Spleen (tissue), 11 donors: ENCODE data around the gene MMP1. TPM values are rescaled to one million over a fixed set of nuclear protein-coding genes. Genes with fewer than 3 reads are reported as not detected.

Experiments used
- DNase-seq: peaks from one replicate; pipeline ENCODE4 v3.0.0-alpha.2; 2020
- H3K27ac ChIP-seq, 8 donors: fragments of 200-600 bp; sonication (generic) in 7 of 8; 1 replicate in 4 of 8; 2 replicates in 4 of 8; pipeline versions ENCODE4 v1.5.0 to v1.8.0; 2016 to 2021; ENCODE audit warnings: inconsistent platforms in 4 of 8, mild to moderate bottlenecking in 4 of 8, moderate library complexity in 1 of 8
- H3K27me3 ChIP-seq, 7 donors: fragments of 200-600 bp; sonication (generic) in 6 of 7; replicated peaks in 1 of 7; 1 replicate in 4 of 7; 2 replicates in 3 of 7; pipeline versions ENCODE4 v1.5.0 to v1.8.0; 2016 to 2021; ENCODE audit warnings: inconsistent platforms in 3 of 7, mild to moderate bottlenecking in 1 of 7
- H3K36me3 ChIP-seq, 6 donors: fragments of 200-600 bp; sonication (generic) in 5 of 6; 1 replicate in 4 of 6; 2 replicates in 2 of 6; pipeline versions ENCODE4 v1.5.0 to v1.8.0; 2016 to 2021; ENCODE audit warnings: inconsistent platforms in 2 of 6
- H3K4me1 ChIP-seq, 6 donors: fragments of 200-600 bp; sonication (generic) in 5 of 6; 1 replicate in 3 of 6; 2 replicates in 3 of 6; pipeline versions ENCODE4 v1.5.0 to v1.8.0; 2016 to 2021; ENCODE audit warnings: inconsistent platforms in 3 of 6
- H3K4me3 ChIP-seq, 8 donors: fragments of 200-600 bp; sonication (generic) in 7 of 8; 1 replicate in 4 of 8; 2 replicates in 4 of 8; pipeline versions ENCODE4 v1.5.0 to v1.8.0; 2016 to 2021; ENCODE audit warnings: inconsistent platforms in 4 of 8, mild to moderate bottlenecking in 4 of 8, moderate library complexity in 2 of 8
- H3K9me3 ChIP-seq, 8 donors: fragments of 200-600 bp; sonication (generic) in 7 of 8; 1 replicate in 4 of 8; 2 replicates in 4 of 8; pipeline versions ENCODE4 v1.5.0 to v1.8.0; 2016 to 2021; ENCODE audit warnings: inconsistent platforms in 4 of 8
- CTCF ChIP-seq, 11 experiments: fragments of 200-600 bp in 7 of 11; fragments of 450-650 bp in 4 of 11; sonication (generic) in 4 of 11; IDR thresholded peaks in 8 of 11; conservative IDR thresholded peaks in 3 of 11; 1 replicate in 7 of 11; 2 replicates in 4 of 11; pipeline versions ENCODE4 v1.4.0 to v1.8.0; 2016 to 2021; ENCODE audit warnings: antibody characterized with exemption in 11 of 11, inconsistent platforms in 4 of 11, mild to moderate bottlenecking in 1 of 11
- POLR2A ChIP-seq, 3 donors: fragments of 450-650 bp; IDR thresholded peaks; one replicate each; pipeline ENCODE4 v1.5.1; 2017; ENCODE audit warnings: antibody characterized with exemption in 3 of 3, mild to moderate bottlenecking in 1 of 3
- POLR2AphosphoS5 ChIP-seq, 3 donors: sonication (generic); formaldehyde crosslinking; IDR thresholded peaks; one replicate each; pipeline ENCODE4 v1.5.1; 2017; ENCODE audit warnings: antibody characterized with exemption in 3 of 3
- WGBS, 5 donors: extraction: QIAGEN DNeasy Blood & Tissue Kit in 3 of 5; methylation state at CpG; one replicate each; pipeline versions ENCODE4 v1.1.5 to v1.1.7; 2013 to 2018; 5-methylcytosine and 5-hydroxymethylcytosine counted together
- intact Hi-C: fragments of 100-400 bp; cut with DNase I; formaldehyde crosslinking; loops from one replicate; pipeline ENCODE4 v1.15.0; 2023; ENCODE audit warnings: low total_unique reads
- polyA plus RNA-seq, 3 donors: library from polyadenylated mRNA; stranded (reverse); fragments of 200-250 nt; gene quantifications; one replicate each; pipeline ENCODE4 v1.2.1, GENCODE V29; 2013
- total RNA-seq, 7 donors: library from RNA; depleted of rRNA in 3 of 7; stranded (reverse); fragments of >200 nt in 3 of 7; fragmentation: NEBNext Ultra II Directional in 4 of 7; extraction: Animal tissue kit (Norgen Biotek cat#: 25700) in 4 of 7; gene quantifications; one replicate each; pipeline versions ENCODE4 v1.1.0 to v1.2.1, GENCODE V29; 2016 to 2021
- donor health status: healthy with polysubstance abuse.
- donor health status: DM: no; HTN: no; CAD: no; lungs with moderate emphysema.
- donor health status: DM: no; HTN: no; CAD: no.
- donor health status: Bipolar disorder and iron deficiency.
- donor health status: healthy.
- donor health status: DM: no; HTN: no; CAD: no.
- donor health status: DM: yes; HTN: yes; CAD: no.

Gene MMP1
- total and polyA plus RNA-seq, 10 donors: 1.00 to 8.8 (median 2.3) TPM

- Histone ChIP-seq H3K9me3 (no peaks in the 10 kb centered on the region), H3K4me3 (no peak overlapping the region), H3K27me3 (peaks cover 0 to 39% (median 0%) of the 10 kb centered on the region in 7 donors), H3K36me3 (no peaks in the 10 kb centered on the region), H3K27ac (no peak overlapping the region), H3K4me1 (no peaks in the 10 kb centered on the region)
- no peak for DNase-seq
- intact Hi-C loops: no loop called here
- no peak for TF ChIP-seq POLR2A (IDR thresholded peaks at IDR 0.05)
- no peak for TF ChIP-seq POLR2AphosphoS5 (IDR thresholded peaks at IDR 0.05)
- no peak for TF ChIP-seq CTCF (IDR thresholded peaks at IDR 0.05 in 8 of 11, conservative IDR thresholded peaks at IDR 0.05 in 3 of 11)
- 84 to 96% (median 94%) methylated on average over 2 of the region's 2 CpGs for WGBS, 5 donors
Measured at GRCh38 chr11:102833731-102834130, 35.8 kb upstream of the MMP1 start.

- no peak for DNase-seq
- no peaks in the 10 kb centered on the region for H3K9me3 ChIP-seq
- TF ChIP-seq CTCF (IDR thresholded peaks at IDR 0.05 in 8 of 11, conservative IDR thresholded peaks at IDR 0.05 in 3 of 11) (no peak), POLR2AphosphoS5 (IDR thresholded peaks at IDR 0.05) (no peak), POLR2A (IDR thresholded peaks at IDR 0.05) (no peak)
- H3K27me3 ChIP-seq: peaks cover 0 to 39% (median 0%) of the 10 kb centered on the region in 7 donors
- H3K27ac ChIP-seq: no peak overlapping the region
- no peaks in the 10 kb centered on the region for H3K4me1 ChIP-seq
- WGBS, 5 donors: 91 to 94% (median 93%) methylated on average over 7 of the region's 7 CpGs
- H3K4me3 ChIP-seq: no peak overlapping the region
- H3K36me3 ChIP-seq: no peaks in the 10 kb centered on the region
- intact Hi-C loops: no loop called here
Measured at GRCh38 chr11:102832612-102833011, 34.7 kb upstream of the MMP1 start.

- no peak for DNase-seq
- Histone ChIP-seq H3K27ac (no peak overlapping the region), H3K4me1 (no peaks in the 10 kb centered on the region), H3K27me3 (peaks cover 0 to 39% (median 0%) of the 10 kb centered on the region in 7 donors), H3K9me3 (no peaks in the 10 kb centered on the region), H3K4me3 (no peak overlapping the region), H3K36me3 (no peaks in the 10 kb centered on the region)
- 42 to 56% (median 42%) methylated on average over 37 to 38 of the region's 38 CpGs for WGBS, 5 donors
- TF ChIP-seq POLR2AphosphoS5 (IDR thresholded peaks at IDR 0.05) (peak in 1 of 3 donors; percentile 38), CTCF (IDR thresholded peaks at IDR 0.05 in 8 of 11, conservative IDR thresholded peaks at IDR 0.05 in 3 of 11) (no peak), POLR2A (IDR thresholded peaks at IDR 0.05) (no peak)
- intact Hi-C loops: no loop called here
Measured at GRCh38 chr11:102831489-102832440, 33.8 kb upstream of the MMP1 start.

GRCh38 chr11:102831128-102831488 lies 33.1 kb upstream of the MMP1 start:
- H3K36me3 ChIP-seq: no peaks in the 10 kb centered on the region
- H3K27me3 ChIP-seq: peaks cover 0 to 41% (median 0%) of the 10 kb centered on the region in 7 donors
- no peak for TF ChIP-seq POLR2A (IDR thresholded peaks at IDR 0.05)
- TF ChIP-seq CTCF (IDR thresholded peaks at IDR 0.05 in 8 of 11, conservative IDR thresholded peaks at IDR 0.05 in 3 of 11): no peak
- no peak for TF ChIP-seq POLR2AphosphoS5 (IDR thresholded peaks at IDR 0.05)
- no peak for DNase-seq
- peaks cover 0 to 3% (median 0%) of the 10 kb centered on the region in 8 donors for H3K9me3 ChIP-seq
- no peak overlapping the region for H3K4me3 ChIP-seq
- H3K4me1 ChIP-seq: no peaks in the 10 kb centered on the region
- no peak overlapping the region for H3K27ac ChIP-seq
- WGBS, 5 donors: 47 to 59% (median 56%) methylated on average over 2 of the region's 2 CpGs
- intact Hi-C loops: no loop called here
